GM06990 (cell line): ENCODE measurements around the gene PNPLA8.

Experiments used
- DNase-seq: peaks from one replicate; pipeline ENCODE4 v3.0.0-alpha.2; 2011; ENCODE audit not compliant: insufficient read length; ENCODE audit errors: extremely low read depth
- H3K27me3 ChIP-seq: replicated peaks from 2 replicates; pipeline ENCODE4 v1.6.0; 2011; ENCODE audit warnings: low read length; ENCODE audit not compliant: control insufficient read depth, insufficient read depth
- H3K36me3 ChIP-seq: 2 replicates; pipeline ENCODE4 v1.5.1; 2011; ENCODE audit warnings: low read length; ENCODE audit not compliant: control insufficient read depth, insufficient read depth
- H3K4me3 ChIP-seq: replicated peaks from 2 replicates; pipeline ENCODE4 v1.5.1; 2011; ENCODE audit warnings: low read depth, mild to moderate bottlenecking, control low read depth, low read length
- CTCF ChIP-seq: IDR thresholded peaks from 2 replicates; pipeline ENCODE4 v1.5.1; 2011; ENCODE audit warnings: low read length, control low read depth, mild to moderate bottlenecking, inconsistent platforms; ENCODE audit not compliant: insufficient read depth, poor library complexity, severe bottlenecking

PNPLA8 gene

GRCh38 chr7:108488768-108489538, 37.0 kb downstream of the PNPLA8 start:
- TF ChIP-seq CTCF, result no peak
- no peak for DNase-seq
- Histone ChIP-seq H3K4me3 (no peak overlapping the region), H3K27me3 (no peaks in the 10 kb centered on the region), H3K36me3 (no peaks in the 10 kb centered on the region)

- no peak for TF ChIP-seq CTCF
- H3K4me3 ChIP-seq, result no peak overlapping the region
- H3K27me3 ChIP-seq, result no peaks in the 10 kb centered on the region
- DNase-seq, result no peak
- H3K36me3 ChIP-seq, result no peaks in the 10 kb centered on the region
These were observed 38.3 kb downstream of the PNPLA8 start for GRCh38 chr7:108487646-108488045.

GRCh38 chr7:108486291-108486966, 39.5 kb downstream of the PNPLA8 start:
- no peaks in the 10 kb centered on the region for H3K27me3 ChIP-seq
- no peak overlapping the region for H3K4me3 ChIP-seq
- no peaks in the 10 kb centered on the region for H3K36me3 ChIP-seq
- DNase-seq, result no peak
- no peak for TF ChIP-seq CTCF

- H3K27me3 ChIP-seq, result no peaks in the 10 kb centered on the region
- H3K36me3 ChIP-seq, result no peaks in the 10 kb centered on the region
- H3K4me3 ChIP-seq, result no peak overlapping the region
- TF ChIP-seq CTCF, result no peak
- DNase-seq, result no peak
These were observed 41.8 kb downstream of the PNPLA8 start for GRCh38 chr7:108484137-108484536.

- no peak overlapping the region for H3K4me3 ChIP-seq
- DNase-seq, result no peak
- no peak for TF ChIP-seq CTCF
- H3K27me3 ChIP-seq, result no peaks in the 10 kb centered on the region
- H3K36me3 ChIP-seq, result no peaks in the 10 kb centered on the region
These were observed 45.6 kb downstream of the PNPLA8 start for GRCh38 chr7:108480311-108480710.
